ENCODE measurements around the gene ELMO1. TPM values are rescaled to one million over a fixed set of nuclear protein-coding genes. Genes with fewer than 3 reads are reported as not detected.
"Not testable (repeated sequence)": the region's sequence is repeated elsewhere in the genome, so short reads cannot be mapped to it uniquely, and the experiment has no call there.

ELMO1 gene
- polyA plus RNA-seq, 3 donors, result 11.0 to 14.4 (median 13.3) TPM

GRCh38 chr7:37150180-37150579 is 298.5 kb downstream of the ELMO1 start:
- no peak for DNase-seq (ENCODE audit: low read depth in 3 of 3, low spot score in 2 of 3)

- no peak for DNase-seq (ENCODE audit: low read depth in 3 of 3, low spot score in 2 of 3)
These were observed 298.9 kb downstream of the ELMO1 start for GRCh38 chr7:37149773-37150124.

DNA sequence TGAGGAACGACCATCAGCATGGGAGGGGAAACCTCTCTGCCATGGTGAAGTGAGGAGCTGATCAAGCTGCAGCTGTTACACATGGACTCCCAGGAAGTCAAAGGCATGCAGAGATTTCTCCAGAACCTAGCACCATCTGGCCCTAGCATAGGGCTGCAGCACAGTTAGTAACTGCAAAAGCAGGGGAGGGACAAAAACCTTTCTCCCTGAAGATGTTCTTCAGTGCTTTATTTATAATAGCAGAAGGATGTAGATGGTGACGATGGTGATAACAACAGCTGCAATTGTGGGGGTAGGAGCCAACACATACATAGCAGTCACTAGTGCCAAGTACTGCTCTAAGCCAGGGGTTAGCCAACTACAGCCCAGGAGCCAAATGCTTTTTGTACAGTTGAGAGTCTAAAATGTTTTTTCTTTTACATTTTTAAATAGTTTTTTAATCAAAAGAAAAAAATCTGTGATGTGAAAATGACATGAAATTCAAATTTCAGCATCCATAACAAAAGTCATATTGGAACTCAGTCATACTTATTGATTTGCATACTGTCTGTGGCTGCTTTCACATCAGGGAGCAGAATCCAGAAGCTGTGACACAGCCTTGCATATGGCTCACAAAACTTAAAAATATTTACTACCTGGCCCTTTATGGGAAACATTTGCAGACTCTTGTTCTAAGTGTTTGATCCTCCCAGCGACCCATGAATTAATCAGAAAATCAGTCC is 299.5 kb downstream of the ELMO1 start:
- DNase-seq (ENCODE audit: low read depth in 3 of 3, low spot score in 2 of 3), result no peak

DNA sequence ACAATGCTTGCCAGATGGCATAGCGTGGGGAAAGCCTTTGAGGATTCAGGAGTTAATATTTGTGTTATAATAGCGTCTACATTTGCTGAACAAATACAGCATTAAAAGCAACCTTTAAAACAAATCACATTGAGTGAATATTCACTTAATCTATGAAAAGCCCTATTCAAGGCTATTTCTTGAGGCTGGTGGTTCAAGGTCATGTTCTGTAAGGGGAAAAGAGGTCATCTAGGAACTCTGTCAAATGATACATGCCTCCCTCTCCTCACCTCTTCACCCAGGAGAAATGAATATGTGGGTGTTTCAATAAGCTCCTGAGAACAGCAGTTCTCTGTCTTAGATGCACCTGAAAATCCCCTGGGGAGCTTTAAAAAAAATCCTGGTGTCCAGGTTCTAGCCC is 303.0 kb downstream of the ELMO1 start:
- DNase-seq (ENCODE audit: low read depth in 3 of 3, low spot score in 2 of 3), result no peak

- DNase-seq (ENCODE audit: low read depth in 3 of 3, low spot score in 2 of 3), result no peak
These were observed 304.2 kb downstream of the ELMO1 start for GRCh38 chr7:37144423-37144822.

GRCh38 chr7:37142958-37143357 is 305.7 kb downstream of the ELMO1 start:
- no peak for DNase-seq (ENCODE audit: low read depth in 3 of 3, low spot score in 2 of 3)

DNA sequence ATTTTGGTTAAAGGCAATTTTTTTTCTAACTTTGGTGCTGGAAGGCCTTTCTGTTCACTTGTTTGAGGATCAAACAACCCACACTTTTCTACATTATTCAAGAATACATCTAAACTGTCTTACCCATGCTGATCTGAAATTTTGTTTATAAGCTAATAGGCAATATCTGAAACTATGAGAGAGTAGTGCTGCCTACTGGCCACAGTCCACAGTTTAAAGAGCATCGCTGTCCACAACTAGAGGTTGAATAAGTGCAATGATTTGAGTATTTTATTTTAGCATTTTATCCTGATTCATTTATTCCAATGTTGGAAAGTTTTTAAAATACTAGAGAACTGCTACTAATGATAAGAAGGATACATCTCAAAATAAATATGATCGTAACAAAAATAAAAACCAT is 306.9 kb downstream of the ELMO1 start:
- DNase-seq (ENCODE audit: low read depth in 3 of 3, low spot score in 2 of 3), result no peak

DNA sequence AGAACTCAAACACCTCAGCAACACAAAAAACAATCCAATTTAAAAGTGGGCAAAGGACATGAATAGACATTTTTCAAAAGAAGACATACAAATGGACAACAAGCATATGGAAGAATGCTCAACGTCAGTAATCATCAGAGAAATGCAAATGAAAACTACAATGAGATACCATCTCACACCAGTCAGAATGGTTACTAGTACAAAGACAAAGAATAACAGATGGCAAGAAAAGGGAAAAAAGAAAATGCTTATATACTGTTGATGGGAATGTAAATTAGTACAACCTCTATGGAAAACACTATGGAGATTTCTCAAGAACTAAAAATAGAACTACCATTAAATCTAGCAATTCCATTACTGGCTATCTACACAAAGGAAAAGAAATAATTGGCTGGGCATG is 314.8 kb downstream of the ELMO1 start:
- DNase-seq (ENCODE audit: low read depth in 3 of 3, low spot score in 2 of 3), result not testable (repeated sequence)

- DNase-seq (ENCODE audit: low read depth in 3 of 3, low spot score in 2 of 3), result no peak
These were observed 316.8 kb downstream of the ELMO1 start for GRCh38 chr7:37131855-37132254.

GRCh38 chr7:37129035-37129425 is 319.6 kb downstream of the ELMO1 start:
- no peak for DNase-seq (ENCODE audit: low read depth in 3 of 3, low spot score in 2 of 3)

- no peak for DNase-seq (ENCODE audit: low read depth in 3 of 3, low spot score in 2 of 3)
These were observed 320.2 kb downstream of the ELMO1 start for GRCh38 chr7:37128327-37129034.

- DNase-seq (ENCODE audit: low read depth in 3 of 3, low spot score in 2 of 3), result no peak
These were observed 329.3 kb downstream of the ELMO1 start for GRCh38 chr7:37119296-37119860.

- no peak for DNase-seq (ENCODE audit: low read depth in 3 of 3, low spot score in 2 of 3)
These were observed 330.7 kb downstream of the ELMO1 start for GRCh38 chr7:37118004-37118403.

DNA sequence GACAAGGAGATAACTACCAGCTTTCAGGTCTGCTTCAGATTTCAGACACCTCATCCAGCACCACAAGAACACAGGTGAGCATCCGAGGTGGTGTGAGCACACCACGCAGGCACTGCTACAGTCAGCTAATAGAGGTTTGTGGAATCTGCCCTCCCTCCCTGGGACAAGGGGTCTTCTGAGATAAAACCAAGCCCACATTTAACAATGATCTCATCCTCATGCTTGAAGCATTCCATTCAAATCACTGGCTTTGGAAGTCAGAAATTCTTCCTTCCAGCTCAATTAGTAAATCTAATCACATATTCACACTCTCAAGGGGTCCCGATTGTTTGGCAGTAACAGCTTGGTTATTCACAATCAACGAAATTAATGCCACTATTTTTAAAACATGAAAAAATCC is 331.4 kb downstream of the ELMO1 start:
- no peak for DNase-seq (ENCODE audit: low read depth in 3 of 3, low spot score in 2 of 3)

DNA sequence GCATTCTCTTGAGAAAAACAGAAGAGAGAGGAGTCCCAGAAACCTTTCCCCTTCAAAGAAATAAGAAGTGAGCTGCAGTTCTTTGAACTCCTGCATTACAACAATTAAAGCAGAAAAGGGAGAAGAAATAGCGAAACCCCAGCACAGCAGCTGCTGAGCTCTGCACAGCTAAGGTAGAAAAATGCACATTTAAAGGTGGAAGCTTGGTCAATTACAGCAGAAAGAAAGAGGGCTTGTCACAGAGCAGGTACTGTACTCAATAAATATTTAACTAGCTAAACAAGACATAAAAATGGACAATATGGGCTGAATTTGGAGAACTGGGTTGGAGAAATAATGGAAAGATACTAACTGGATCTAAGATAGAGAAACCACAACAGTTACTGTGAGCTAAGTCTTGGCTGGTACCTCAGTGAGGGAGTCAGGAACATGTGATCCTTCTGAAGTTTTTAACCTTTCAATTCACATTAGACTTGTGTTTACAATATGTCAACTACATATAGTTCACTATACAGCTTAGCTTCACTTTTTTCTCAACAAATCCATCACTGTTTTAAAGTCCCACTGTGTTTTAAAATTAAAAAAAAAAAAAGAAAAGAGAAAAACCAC is 332.5 kb downstream of the ELMO1 start:
- no peak for DNase-seq (ENCODE audit: low read depth in 3 of 3, low spot score in 2 of 3)

DNA sequence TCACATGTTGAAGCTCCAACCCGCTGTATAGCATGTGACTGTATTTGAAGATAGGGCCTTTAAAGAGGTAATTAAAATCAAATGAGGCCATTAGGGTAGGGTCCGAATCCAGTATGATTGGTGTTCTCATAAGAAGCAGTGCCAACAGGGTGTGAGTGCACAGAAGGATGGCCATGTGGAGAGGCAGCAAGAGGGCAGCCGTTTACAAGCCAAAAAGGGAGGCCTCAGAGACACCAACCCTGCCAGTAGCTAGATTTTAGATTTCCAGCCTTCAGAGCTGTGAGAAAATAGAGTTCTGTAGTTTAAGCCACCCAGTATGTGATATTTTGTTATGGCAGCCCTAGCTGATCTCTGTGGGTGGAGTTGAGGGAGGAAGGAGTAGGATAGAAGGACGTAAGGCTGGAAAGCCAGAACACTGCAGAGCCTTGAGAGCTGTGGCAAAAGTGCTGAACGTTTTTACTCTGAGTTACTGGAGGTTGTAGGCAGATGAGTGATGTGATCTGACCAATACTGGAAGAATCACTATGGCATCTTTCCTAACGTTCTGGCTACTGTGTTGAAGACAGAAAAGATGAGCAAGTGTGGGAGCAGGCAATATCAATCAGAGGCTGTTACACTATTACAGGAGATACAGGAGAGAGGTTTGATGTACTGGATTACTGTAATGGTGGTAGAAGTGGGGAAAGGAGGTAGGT is 334.9 kb downstream of the ELMO1 start:
- DNase-seq (ENCODE audit: low read depth in 3 of 3, low spot score in 2 of 3), result no peak

GRCh38 chr7:37112876-37113275 is 335.8 kb downstream of the ELMO1 start:
- DNase-seq (ENCODE audit: low read depth in 3 of 3, low spot score in 2 of 3), result no peak

DNA sequence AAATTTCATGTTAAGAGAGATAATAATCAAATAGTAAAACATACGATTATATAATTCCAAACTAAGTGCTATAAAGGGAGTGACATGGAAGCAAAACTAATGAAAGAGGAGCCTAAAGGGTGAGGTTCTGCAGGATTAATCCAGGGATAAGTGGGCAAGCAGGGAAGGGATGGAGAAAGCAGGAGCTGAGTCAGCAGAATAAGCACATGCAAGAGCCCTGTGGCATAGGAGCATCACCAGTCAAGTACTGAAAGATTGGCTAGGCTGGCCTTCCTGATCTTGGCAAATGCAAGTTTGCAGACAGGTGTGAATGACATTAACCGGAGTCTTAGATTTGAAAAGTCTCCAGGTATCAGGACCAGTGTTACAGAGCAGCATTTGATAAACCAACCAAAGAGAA is 336.4 kb downstream of the ELMO1 start:
- no peak for DNase-seq (ENCODE audit: low read depth in 3 of 3, low spot score in 2 of 3)

- DNase-seq (ENCODE audit: low read depth in 3 of 3, low spot score in 2 of 3), result no peak
These were observed 337.2 kb downstream of the ELMO1 start for GRCh38 chr7:37111459-37111858.

DNA sequence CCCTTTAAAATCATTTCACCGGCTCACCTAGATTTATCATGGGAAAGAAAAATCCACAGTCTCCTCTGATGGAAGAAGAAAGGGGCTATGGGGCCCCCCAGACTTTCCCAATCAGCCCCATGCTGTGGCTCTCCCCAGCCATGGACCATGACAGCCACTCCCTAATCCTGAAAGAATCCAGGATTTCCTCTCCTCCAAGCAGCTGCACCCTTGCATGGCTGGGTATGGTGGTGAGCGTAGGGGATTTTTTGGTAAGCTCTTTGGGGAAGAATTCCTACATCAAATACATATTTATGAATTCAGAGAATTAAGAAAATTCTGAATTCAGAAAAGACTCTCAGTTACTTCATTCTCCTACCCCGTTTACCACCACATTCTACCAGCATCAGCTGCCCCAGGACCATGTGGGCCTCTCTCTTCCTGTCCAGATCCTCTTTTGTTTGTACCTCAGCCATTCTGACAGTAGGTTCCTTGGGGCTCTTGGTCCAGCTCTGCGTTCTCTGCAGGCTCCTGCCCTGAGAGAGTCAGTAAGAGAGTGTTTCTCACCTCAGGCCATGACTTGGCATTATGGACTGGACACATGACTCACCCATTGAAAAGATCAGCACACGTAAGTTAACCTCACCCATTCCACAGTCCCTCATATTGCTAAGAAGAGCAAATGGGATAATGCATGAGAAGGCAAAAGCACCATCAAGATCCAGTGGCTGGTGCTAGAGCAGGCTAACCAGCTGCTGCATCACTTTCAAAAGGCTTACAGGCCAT is 337.8 kb downstream of the ELMO1 start:
- no peak for DNase-seq (ENCODE audit: low read depth in 3 of 3, low spot score in 2 of 3)

Measured in right renal cortex interstitium (tissue), 3 donors.